Skeletal muscle satellite cell (primary cell): ENCODE measurements around the gene GDI2. TPM values are rescaled to one million over a fixed set of nuclear protein-coding genes. Genes with fewer than 3 reads are reported as not detected.
"Not testable (repeated sequence)": the region's sequence is repeated elsewhere in the genome, so short reads cannot be mapped to it uniquely, and the experiment has no call there.

ENCODE experiments used
- H3K27me3 ChIP-seq: 2 replicates; pipeline ENCODE4 v1.7.0; 2013; ENCODE audit warnings: low read length; ENCODE audit not compliant: control insufficient read depth, insufficient read depth
- H3K36me3 ChIP-seq: 2 replicates; pipeline ENCODE4 v1.7.0; 2013; ENCODE audit warnings: mild to moderate bottlenecking, control low read depth, low read length; ENCODE audit not compliant: insufficient read depth
- H3K4me1 ChIP-seq: 2 replicates; pipeline ENCODE4 v1.7.0; 2013; ENCODE audit warnings: low read length; ENCODE audit not compliant: control insufficient read depth, insufficient read depth
- H3K4me2 ChIP-seq: 2 replicates; pipeline ENCODE4 v1.7.0; 2013; ENCODE audit warnings: mild to moderate bottlenecking, low read length
- H3K4me3 ChIP-seq: 2 replicates; pipeline ENCODE4 v1.7.0; 2013; ENCODE audit warnings: low read length
- H3K9ac ChIP-seq: 2 replicates; pipeline ENCODE4 v1.7.0; 2013; ENCODE audit warnings: mild to moderate bottlenecking, low read depth, low read length, moderate library complexity
- H3K9me3 ChIP-seq: replicated peaks from 2 replicates; pipeline ENCODE4 v1.7.0; 2013; ENCODE audit warnings: mild to moderate bottlenecking, control low read depth, low read length
- total RNA-seq: library from RNA; depleted of rRNA; stranded (reverse); fragments of >200 nt; gene quantifications from 2 replicates; pipeline ENCODE4 v1.2.3, GENCODE V29; 2012; rRNA removed

The GDI2 gene
- total RNA-seq: 540 and 575 TPM in 2 replicates

DNA sequence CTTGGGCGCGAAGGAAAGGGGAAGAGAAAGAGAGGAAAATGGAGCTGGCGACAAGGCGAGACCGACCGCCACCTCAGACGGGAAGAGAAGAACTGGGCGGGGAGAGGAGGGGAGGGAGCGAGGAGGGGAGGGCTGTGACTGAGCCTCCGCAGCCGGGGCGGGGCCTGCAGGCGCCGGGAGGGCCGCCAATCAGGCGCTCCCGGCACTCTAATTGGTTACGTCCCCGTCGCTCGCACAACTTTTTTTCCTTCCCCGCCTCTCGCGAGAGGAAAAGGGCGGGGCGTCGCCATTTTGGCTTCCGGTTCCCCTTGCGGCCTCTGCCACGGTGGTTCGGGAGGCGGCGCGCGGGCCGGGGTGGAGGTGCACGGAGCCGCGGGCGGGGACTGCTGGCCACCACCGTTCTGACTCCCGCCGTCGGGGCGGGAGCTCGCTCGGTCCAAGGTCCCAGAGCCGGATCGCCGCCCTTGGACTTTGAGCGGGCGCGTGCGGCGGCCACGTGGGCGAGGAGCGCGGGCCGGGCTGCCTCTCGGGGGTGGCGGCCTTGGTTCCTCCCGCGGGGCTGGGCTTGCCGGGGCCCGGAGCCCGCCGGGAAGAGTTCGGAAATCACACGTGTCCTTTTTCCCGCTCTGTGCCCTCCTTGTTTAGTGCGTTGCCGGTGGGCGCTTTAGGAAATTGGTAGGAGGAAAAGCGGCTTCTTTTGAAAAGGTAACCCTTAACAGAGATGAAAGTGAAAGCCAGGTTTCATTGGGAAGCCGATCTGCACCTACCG lies at the start of gene GDI2:
GDI2 (minus strand) TSS at position 94 of the 769 bp plus-strand sequence. CDS start 176 bp downstream, outside the sequence.
- Histone ChIP-seq H3K27me3 (no peaks in the 10 kb centered on the region), H3K36me3 (no peaks in the 10 kb centered on the region), H3K9me3 (no peaks in the 10 kb centered on the region), H3K4me1 (peaks cover 24% of the 10 kb centered on the region), H3K9ac (peak within 1 kb of the TSS; percentile 100), H3K4me2 (peak within 1 kb of the TSS; percentile 88), H3K4me3 (peak within 1 kb of the TSS; percentile 99)

DNA sequence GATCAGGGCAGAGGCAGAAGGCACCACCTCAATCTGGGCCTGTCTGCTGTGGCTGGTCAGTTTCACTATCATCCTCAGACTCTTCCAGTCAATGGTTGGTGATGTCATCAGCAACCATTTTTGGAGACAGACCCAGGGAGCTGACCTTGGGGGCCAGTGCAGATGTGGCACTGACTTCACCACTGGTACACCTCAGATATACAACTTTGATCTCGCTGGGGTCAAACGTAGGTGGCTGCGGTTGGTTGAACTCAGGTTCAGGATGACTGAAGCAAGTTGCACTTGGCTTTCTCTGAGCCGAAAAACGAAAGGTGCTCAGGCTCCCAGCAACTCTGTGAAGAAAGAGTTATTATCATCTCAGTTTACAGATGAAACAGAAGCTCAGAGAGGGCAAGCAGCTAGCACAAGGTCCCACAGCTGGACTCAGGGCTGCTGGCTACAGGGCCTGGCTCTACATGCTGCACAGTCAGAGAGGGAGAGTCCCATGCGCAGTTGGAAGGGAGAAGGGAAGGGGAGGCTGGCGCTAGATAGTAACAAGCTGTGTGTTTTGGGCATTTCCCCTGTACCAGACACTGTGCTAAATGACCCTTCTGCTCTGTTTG lies 49.2 kb upstream of the GDI2 start:
- H3K4me2 ChIP-seq: no peak overlapping the region
- H3K9ac ChIP-seq: no peak overlapping the region
- H3K9me3 ChIP-seq: no peaks in the 10 kb centered on the region
- no peak overlapping the region for H3K4me3 ChIP-seq
- peaks cover 15% of the 10 kb centered on the region for H3K4me1 ChIP-seq
- H3K36me3 ChIP-seq: no peaks in the 10 kb centered on the region
- H3K27me3 ChIP-seq: no peaks in the 10 kb centered on the region

DNA sequence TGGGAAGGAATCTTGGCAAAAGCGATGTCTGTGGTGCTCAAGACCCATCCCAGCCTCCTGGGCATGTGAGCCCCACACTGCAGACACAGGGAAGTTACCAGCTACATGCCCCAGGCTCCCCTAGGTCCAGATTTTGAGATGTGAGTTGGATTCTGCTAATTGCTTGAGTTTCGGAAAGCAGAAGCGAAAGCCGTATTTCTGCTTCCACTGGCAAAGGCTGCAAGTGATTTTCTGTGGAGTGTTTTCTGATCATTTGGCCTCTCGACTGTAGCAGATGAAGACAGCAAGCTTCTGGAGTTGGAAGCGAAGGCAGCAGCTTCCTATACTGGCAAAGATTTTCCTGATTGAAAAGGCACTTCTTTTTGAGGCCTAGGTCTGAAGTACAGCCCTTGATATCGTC lies 46.8 kb upstream of the GDI2 start:
- Histone ChIP-seq H3K36me3 (no peaks in the 10 kb centered on the region), H3K9ac (no peak overlapping the region), H3K4me3 (no peak overlapping the region), H3K4me1 (peaks cover 15% of the 10 kb centered on the region), H3K27me3 (peaks cover 5% of the 10 kb centered on the region), H3K4me2 (no peak overlapping the region), H3K9me3 (no peaks in the 10 kb centered on the region)

DNA sequence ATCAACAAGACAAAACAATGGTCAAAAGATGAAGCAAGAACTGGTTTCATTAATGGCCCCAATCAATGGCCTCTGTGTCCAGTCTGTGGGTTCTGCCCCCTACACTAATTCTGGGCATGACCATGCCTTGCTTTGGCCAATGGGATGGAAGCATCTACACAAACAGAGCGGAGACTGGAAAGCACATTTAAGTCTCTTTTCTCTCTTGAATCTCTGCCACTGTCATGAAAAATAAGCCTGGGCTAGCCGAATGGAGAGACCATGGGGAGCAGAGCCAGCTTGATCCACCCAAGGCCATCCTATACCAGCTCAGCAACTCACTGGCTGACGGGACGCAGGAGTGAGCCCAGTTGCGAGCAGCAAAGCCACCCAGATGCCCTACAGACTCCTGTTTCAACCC lies 45.6 kb upstream of the GDI2 start:
- peaks cover 5% of the 10 kb centered on the region for H3K27me3 ChIP-seq
- H3K4me2 ChIP-seq: no peak overlapping the region
- H3K4me1 ChIP-seq: peaks cover 15% of the 10 kb centered on the region
- H3K36me3 ChIP-seq: no peaks in the 10 kb centered on the region
- no peak overlapping the region for H3K4me3 ChIP-seq
- H3K9me3 ChIP-seq: no peaks in the 10 kb centered on the region
- H3K9ac ChIP-seq: no peak overlapping the region

DNA sequence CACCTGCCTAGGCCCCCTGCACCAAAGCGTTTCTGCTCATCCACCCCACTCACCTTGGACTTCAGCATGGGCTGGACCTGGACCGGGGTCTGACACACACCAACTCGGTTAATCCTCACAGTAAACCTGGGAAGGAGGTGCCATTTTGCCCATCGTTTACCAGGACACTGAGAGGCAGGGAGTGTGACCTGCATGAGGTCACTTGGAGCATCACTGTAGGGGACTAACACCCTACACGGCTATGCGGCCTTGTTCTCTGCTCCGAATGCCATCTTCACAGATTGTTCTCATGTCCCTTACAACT lies 43.4 kb upstream of the GDI2 start:
- H3K4me1 ChIP-seq: peaks cover 7% of the 10 kb centered on the region
- H3K36me3 ChIP-seq: no peaks in the 10 kb centered on the region
- H3K4me2 ChIP-seq: no peak overlapping the region
- H3K9me3 ChIP-seq: no peaks in the 10 kb centered on the region
- H3K27me3 ChIP-seq: peaks cover 5% of the 10 kb centered on the region
- H3K4me3 ChIP-seq: no peak overlapping the region
- no peak overlapping the region for H3K9ac ChIP-seq

DNA sequence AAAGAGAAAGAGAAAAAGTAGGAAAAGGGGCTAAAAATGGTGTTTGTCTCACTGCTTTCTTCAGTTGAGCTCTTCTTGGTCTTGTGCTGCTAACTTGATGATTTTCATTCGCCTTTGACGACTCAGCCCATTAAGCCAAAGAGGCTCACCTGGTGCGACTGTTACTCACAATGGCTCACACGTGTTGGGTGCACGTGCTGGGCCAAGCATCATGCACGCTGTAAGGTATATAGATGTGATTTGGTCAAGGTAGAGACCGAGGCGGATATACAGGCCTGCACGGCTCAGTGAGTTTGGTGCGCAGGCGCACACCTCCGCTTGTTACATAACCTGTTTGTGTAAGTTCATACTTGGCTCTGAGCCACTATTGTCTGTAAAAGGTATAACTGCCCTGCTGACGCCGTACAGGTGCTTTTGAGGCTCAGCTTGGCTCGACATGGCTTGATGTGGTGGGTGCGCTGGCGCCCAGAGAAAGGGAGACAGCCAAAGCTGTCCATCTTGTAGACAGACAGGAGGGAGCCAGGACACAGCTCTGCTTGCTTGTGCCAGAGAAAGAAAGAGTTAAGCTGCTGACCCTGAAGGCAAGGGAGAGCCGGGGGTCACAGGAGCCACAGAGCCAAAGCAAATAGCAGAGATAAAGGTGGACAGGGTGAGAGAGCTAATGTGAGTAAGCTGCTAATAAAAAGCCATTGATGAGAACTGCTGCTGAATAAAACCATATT lies 42.9 kb upstream of the GDI2 start:
- Histone ChIP-seq H3K27me3 (peaks cover 5% of the 10 kb centered on the region), H3K9me3 (no peaks in the 10 kb centered on the region), H3K4me2 (no peak overlapping the region), H3K4me3 (no peak overlapping the region), H3K9ac (no peak overlapping the region), H3K36me3 (no peaks in the 10 kb centered on the region), H3K4me1 (peaks cover 3% of the 10 kb centered on the region)

DNA sequence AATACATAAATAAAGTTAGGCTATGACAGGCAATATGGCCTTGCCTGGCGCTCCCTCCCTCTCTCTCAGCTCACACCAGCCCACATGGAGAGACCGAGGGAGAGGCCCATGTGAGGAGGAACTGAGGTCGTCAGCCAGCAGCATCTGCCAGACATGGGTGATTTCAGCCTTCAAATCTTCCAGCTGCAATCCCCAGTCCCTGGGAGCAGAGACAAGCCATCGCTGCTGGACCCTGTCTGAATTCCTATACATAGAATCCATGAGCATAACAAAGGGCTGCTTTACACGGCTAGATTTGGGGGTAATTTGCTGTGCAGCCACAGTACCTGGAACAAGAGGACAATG lies 40.9 kb upstream of the GDI2 start:
- no peak overlapping the region for H3K9ac ChIP-seq
- H3K4me1 ChIP-seq: no peaks in the 10 kb centered on the region
- peaks cover 7% of the 10 kb centered on the region for H3K27me3 ChIP-seq
- H3K4me3 ChIP-seq: no peak overlapping the region
- H3K4me2 ChIP-seq: no peak overlapping the region
- no peaks in the 10 kb centered on the region for H3K36me3 ChIP-seq
- no peaks in the 10 kb centered on the region for H3K9me3 ChIP-seq

DNA sequence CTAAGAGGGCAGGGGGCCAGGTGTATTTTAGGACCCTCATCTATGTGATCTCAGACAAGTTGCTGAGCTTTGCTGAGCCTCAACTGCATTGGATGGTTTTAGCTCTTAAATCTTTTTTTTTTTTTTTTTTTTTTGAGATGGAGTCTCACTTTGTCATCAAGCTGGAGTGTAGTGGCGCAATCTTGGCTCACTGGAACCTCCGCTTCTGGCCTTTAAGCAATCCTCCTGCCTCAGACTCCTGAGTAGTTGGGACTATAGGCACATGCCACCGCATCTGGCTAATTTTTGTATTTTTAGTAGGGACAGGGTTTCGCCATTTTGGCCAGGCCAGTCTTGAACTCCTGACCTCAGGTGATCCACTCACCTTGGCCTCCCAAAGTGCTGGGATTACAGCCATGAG lies 33.4 kb upstream of the GDI2 start:
- H3K4me3 ChIP-seq, H3K9me3 ChIP-seq, H3K27me3 ChIP-seq, H3K4me2 ChIP-seq, H3K4me1 ChIP-seq, H3K9ac ChIP-seq, H3K36me3 ChIP-seq: not testable (repeated sequence)

DNA sequence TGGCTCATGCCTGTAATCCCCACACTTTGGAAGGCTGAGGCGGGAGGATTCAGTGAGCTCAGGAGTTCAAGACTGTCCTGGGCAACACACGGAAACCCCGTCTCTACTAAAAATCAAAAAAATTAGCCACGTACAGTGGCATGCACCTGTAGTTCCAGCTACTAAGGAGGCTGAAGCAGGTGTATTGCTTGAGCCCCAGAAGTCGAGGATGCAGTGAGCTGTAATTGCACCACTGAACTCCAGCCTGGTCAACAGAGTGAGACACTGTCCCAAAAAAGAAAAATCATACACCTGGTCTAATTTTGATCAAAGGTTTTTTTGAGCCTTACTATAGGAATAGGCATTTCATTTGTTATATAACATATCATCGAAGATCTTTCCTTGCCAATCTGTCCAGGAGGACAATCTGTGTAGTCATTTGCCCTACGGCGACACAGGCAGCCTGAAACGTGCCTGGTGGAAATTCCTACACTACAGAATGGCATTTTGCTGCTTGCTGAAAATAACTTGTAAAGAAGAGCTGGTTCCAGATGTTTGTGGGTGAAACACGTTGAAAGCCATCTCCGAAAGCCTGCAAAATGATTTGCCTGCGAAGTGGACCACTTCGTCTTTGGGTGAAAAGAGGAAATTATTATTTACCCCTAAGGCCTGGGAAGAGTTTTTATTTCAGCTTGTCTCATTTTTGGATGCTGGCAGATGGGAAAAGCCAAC lies 31.3 kb upstream of the GDI2 start:
- Histone ChIP-seq H3K4me3 (no peak overlapping the region), H3K9ac (no peak overlapping the region), H3K9me3 (no peaks in the 10 kb centered on the region), H3K36me3 (no peaks in the 10 kb centered on the region), H3K4me2 (no peak overlapping the region), H3K27me3 (peaks cover 6% of the 10 kb centered on the region), H3K4me1 (peaks cover 7% of the 10 kb centered on the region)

DNA sequence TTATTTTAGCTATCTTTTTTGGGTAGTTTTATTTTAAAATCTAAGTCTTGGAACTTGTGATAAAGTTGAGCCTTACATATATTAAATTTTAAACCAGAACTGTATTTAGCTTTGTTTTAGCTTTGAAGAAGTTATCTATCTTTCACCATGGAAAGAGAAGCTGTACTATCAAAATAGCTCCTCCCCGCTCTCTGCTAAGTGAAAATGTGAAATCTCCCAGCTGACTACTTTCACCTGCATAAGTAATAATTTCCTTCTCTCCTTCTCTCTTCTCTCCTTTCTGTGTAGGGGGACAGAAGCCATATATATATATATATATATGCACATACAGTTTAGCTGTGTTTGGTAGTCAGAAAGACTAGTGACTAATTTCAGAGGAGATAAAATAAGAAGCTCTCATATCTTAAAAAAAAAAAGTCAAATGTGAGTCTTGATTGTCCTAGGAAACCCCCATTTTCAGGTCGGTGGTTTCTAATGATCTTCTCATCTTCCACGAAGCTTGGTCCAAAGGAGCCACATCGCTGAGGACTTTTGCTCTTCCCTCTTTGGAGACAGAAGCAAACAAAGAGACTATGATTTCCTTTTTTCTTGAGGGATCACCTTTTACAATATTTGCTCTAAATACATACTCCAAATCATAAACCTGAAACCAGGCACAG lies 30.6 kb upstream of the GDI2 start:
- Histone ChIP-seq H3K9me3 (no peaks in the 10 kb centered on the region), H3K4me3 (no peak overlapping the region), H3K4me1 (peaks cover 7% of the 10 kb centered on the region), H3K9ac (no peak overlapping the region), H3K27me3 (peaks cover 3% of the 10 kb centered on the region), H3K36me3 (no peaks in the 10 kb centered on the region), H3K4me2 (no peak overlapping the region)

DNA sequence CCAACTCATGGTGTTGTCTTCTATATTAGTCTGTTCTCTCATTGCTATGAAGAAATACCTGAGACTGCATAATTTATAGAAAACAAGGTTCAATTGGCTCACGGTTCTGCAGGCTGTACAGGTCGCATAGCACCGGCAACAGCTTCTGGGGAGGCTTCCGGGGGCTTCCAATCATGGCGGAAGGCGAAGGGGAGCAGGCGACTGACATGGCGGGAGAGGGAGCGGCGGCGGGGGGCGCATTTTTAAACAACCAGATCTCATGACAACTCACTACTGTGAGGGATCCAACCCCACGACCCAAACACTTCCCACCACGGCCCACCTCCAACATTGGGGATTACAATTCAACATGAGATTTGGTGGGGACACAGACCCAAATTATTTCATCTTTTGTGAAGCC lies 28.7 kb upstream of the GDI2 start:
- Histone ChIP-seq H3K4me3 (no peak overlapping the region), H3K9me3 (no peaks in the 10 kb centered on the region), H3K4me1 (peaks cover 7% of the 10 kb centered on the region), H3K27me3 (peaks cover 3% of the 10 kb centered on the region), H3K4me2 (no peak overlapping the region), H3K36me3 (no peaks in the 10 kb centered on the region), H3K9ac (no peak overlapping the region)
